ACC112 (cell line): ENCODE data around the gene NKX1-1.

Source experiments
- H2AFZ ChIP-seq: fragments of 200-600 bp; sonication (generic); one replicate; pipeline ENCODE4 v1.6.0; 2017; ENCODE audit warnings: antibody characterized with exemption, low read length; ENCODE audit not compliant: unreplicated experiment
- H3K27ac ChIP-seq: fragments of 200-600 bp; sonication (generic); 2 replicates; pipeline ENCODE4 v1.5.1; 2014; ENCODE audit warnings: low read depth, mild to moderate bottlenecking, antibody characterized with exemption, low read length, moderate library complexity
- H3K27me3 ChIP-seq: fragments of 200-600 bp; sonication (generic); 2 replicates; pipeline ENCODE4 v1.6.1; 2014; ENCODE audit warnings: mild to moderate bottlenecking, antibody characterized with exemption, low read length, moderate library complexity, mixed read lengths; ENCODE audit not compliant: insufficient read depth
- H3K36me3 ChIP-seq: fragments of 200-600 bp; sonication (generic); 2 replicates; pipeline ENCODE4 v1.6.1; 2016; ENCODE audit warnings: mild to moderate bottlenecking, antibody characterized with exemption, low read length, moderate library complexity, mixed read lengths; ENCODE audit not compliant: insufficient read depth
- H3K4me1 ChIP-seq: fragments of 200-600 bp; sonication (generic); one replicate; pipeline ENCODE4 v1.6.1; 2016; ENCODE audit warnings: low read length, mixed read lengths; ENCODE audit not compliant: insufficient read depth, unreplicated experiment, control insufficient read depth
- H3K4me3 ChIP-seq: fragments of 200-600 bp; sonication (generic); 2 replicates; pipeline ENCODE4 v1.5.1; 2014; ENCODE audit warnings: mild to moderate bottlenecking, low read depth, low read length
- H3K79me2 ChIP-seq: fragments of 200-600 bp; sonication (generic); one replicate; pipeline ENCODE4 v1.6.0; 2016; ENCODE audit warnings: low read length; ENCODE audit not compliant: control insufficient read depth, unreplicated experiment, insufficient read depth

Gene NKX1-1

DNA sequence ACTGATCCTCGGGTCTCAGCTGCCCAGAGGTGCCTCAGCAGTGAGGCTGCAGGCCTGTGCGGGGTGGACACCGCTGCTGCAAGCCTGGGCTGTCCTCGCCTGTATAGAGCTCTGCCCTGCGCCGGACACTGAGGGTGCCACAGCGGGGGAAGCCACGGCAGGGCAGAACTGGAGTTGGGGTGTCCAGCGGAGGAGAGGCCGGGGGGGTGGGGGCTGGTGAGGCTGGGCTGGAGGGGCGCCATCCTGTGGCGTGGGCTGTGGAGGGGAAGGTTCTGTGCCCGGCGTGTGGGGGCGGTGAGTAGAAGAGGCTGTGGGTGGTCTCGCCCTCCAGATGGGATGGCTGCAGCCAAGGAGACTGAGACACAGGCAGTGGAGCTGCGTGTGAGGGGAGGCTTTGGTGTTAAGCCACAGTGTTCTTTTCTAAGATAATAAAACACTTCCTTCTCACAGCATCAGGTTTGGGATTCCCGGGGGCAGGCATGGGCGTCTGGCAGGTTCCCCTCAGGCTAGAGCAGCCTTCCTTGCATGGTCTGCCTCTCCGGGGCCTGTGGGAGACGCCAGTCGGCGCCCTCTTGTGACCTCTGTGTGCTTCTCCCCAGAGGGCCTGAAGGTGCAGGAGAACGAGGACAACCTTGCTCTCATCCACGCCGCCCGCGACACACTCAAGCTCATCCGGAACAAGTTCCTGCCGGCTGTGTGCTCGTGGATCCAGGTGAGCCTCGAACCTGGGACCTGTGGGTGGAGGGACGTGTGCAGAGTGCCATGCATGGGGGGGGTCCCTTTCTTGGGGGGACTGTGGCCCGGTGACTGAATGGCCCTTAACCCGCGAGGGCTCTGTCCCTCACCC is 51.9 kb downstream of the NKX1-1 start:
- H3K27ac ChIP-seq: no peak overlapping the region
- no peak overlapping the region for H2AFZ ChIP-seq
- H3K36me3 ChIP-seq: no peaks in the 10 kb centered on the region
- H3K4me3 ChIP-seq: no peak overlapping the region
- no peaks in the 10 kb centered on the region for H3K4me1 ChIP-seq
- H3K79me2 ChIP-seq: peaks cover 5% of the 10 kb centered on the region
- no peaks in the 10 kb centered on the region for H3K27me3 ChIP-seq

DNA sequence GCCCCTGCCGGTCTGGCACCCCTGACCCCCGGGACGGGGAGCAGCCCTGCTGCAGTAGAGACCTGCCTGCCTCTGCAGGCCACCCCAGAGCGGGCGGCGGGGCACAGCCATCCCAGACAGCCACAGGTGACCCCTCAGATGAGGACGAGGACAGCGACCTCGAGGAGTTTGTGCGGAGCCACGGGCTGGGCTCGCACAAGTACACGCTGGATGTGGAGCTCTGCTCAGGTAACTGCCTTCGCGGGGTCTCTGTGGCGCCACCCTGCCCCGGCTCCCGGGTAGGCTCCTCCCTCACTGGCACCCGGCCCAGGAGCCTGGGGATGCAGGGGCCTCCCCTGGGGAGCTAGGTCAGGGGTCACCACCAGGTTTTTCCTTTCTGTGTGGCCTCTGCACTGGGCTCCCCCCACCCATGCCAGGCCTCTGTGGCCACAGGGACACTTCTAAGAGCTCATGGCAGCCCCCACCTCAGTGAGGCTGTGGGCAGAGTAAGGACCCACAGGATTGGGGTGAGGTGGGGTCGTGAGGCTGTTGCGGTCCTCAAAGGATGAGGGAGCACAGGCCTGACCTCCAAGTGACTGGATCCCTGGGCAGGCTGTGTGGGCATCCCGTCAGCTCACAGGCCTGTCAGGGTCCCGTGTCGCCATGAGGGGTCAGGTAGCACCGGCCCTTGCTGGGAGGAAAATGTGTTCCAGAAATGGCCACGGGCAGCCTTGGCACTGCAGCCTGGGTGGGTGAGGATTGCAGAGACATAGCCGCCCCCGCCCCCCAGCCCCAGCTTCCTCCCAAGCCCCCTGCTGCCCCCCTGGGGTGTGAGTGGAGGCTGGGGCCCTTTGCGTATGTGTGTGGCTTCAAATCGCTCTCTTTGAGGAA is 52.8 kb downstream of the NKX1-1 start:
- Histone ChIP-seq H3K4me1 (peaks cover 2% of the 10 kb centered on the region), H3K4me3 (no peak overlapping the region), H3K36me3 (no peaks in the 10 kb centered on the region), H3K27ac (no peak overlapping the region), H3K79me2 (peaks cover 10% of the 10 kb centered on the region), H3K27me3 (no peaks in the 10 kb centered on the region), H2AFZ (no peak overlapping the region)
